HG03135 (cell line): ENCODE measurements around the gene THAP12.

Experiments used
- ATAC-seq: cut with Tn5 transposase; IDR thresholded peaks from one replicate; pipeline ENCODE4 v1.9.1; 2021; ENCODE audit warnings: mild to moderate bottlenecking, moderate library complexity; ENCODE audit not compliant: unreplicated experiment

Gene THAP12

GRCh38 chr11:76307978-76308747 lies 72.8 kb downstream of the THAP12 start:
- no peak for ATAC-seq

GRCh38 chr11:76307396-76307795 lies 73.5 kb downstream of the THAP12 start:
- ATAC-seq: no peak

- ATAC-seq: no peak
Measured at GRCh38 chr11:76303399-76303798, 77.5 kb downstream of the THAP12 start.

- no peak for ATAC-seq
Measured at GRCh38 chr11:76302996-76303395, 77.9 kb downstream of the THAP12 start.
